Purkinje cell (primary cell): Measurements from ENCODE around the gene MAOB. TPM values are rescaled to one million over a fixed set of nuclear protein-coding genes. Genes with fewer than 3 reads are reported as not detected.

Source experiments
- polyA plus RNA-seq: library from polyadenylated mRNA; unstranded; fragments of >200 nt; fragmentation: Nextera tagmentation; gene quantifications from 2 replicates; pipeline ENCODE4 v1.2.1, GENCODE V29; 2014

Gene MAOB
- 30.0 and 42.1 TPM in 2 replicates for polyA plus RNA-seq

GRCh38 chrX:43882294-43882681, at the start of gene MAOB:
TSS of gene MAOB (minus strand) at chrX:43882450. CDS start at chrX:43882299, 151 bp downstream.

Other genes starting within 250 kb of the MAOB start
- 0.92 and 5.1 TPM in 2 replicates for gene MAOA, start 226.2 kb downstream of the MAOB start, polyA plus RNA-seq
- 6.6 and 8.0 TPM in 2 replicates for gene NDP, start 90.9 kb upstream of the MAOB start, polyA plus RNA-seq